GM21423 (cell line): Measurements from ENCODE around the gene NRM.
"Not testable (repeated sequence)": the region's sequence is repeated elsewhere in the genome, so short reads cannot be mapped to it uniquely, and the experiment has no call there.

ENCODE experiments used
- ATAC-seq: cut with Tn5 transposase; IDR thresholded peaks from one replicate; pipeline ENCODE4 v1.9.1; 2021; ENCODE audit warnings: mild to moderate bottlenecking, moderate library complexity; ENCODE audit not compliant: unreplicated experiment

NRM gene

DNA sequence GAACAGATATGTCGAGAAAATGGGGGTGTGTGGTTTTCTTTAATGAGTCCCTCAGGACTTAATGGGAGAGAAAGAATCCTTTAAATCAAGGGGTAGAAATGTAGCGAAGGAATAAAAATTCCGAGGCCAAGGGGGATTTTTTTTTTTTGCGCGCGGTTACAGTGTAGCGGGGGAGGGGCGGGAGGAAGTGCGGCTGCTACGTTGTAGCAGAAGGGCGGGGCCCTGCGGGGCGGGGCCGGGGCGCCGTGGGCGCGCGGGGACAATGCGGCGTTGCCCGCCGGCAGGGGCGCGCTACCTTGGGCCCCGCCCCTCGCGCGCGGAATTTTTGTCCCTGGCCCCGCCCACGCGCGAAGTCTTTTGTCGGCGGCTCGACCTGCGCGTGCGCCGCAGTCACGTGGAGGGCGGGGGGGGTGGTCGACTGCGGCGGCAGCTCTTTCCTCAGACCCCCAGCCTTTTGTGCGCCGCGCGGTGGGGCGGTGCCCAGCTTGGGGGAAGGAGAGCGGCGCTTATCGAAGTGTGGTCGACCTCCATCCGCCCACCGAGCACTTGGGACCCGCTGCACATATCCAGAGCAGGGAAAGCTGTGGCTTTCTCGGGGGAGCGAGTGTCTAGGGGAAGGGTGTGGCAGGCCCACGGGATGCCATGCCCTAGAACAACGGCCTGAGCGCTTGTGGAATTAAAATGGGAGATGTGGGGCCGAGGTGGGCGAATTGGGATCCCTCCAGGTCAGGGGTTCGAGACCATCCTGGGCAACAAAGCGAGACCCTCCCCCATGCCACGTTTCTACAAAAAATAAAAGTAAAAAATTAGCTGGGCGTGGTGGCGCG, 30.6 kb upstream of the NRM start:
- ATAC-seq: peak; percentile 25

DNA sequence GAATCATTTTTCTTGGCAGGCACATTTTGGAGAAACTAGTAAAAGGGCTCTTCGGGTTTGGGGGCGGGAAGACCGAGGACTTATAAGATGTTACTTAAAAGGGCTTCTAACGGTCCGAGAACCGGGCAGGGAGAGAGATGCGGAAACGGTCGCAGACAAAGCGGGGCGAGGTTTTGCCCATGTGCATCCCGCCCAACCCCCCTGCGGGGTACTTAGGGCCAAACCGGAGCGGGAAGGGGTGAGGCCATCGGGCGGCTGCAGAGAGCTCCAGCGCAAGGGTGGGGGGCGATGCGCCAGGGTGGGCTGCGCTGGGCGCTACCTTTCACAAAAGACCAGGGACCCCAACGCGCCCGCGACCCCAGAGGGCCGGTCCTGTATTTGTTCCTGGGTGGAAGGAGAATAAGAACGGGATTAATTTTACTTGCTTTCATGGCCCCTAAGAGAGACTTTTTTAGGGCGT, 30.0 kb upstream of the NRM start:
- ATAC-seq: no peak

- ATAC-seq: peak; percentile 45
Measured at GRCh38 chr6:30719791-30720737, 29.3 kb upstream of the NRM start, which contains the start of gene TUBB. Gene TUBB (plus strand): TSS chr6:30720352. CDS start chr6:30720507, 155 bp downstream.

GRCh38 chr6:30719356-30719755, 28.6 kb upstream of the NRM start:
- ATAC-seq: no peak

GRCh38 chr6:30717845-30718720, 27.3 kb upstream of the NRM start:
- ATAC-seq: not testable (repeated sequence)

- peak; percentile 67 for ATAC-seq
Measured at GRCh38 chr6:30717129-30717844, 26.5 kb upstream of the NRM start, which contains the start of gene MDC1. Gene MDC1 (minus strand): TSS chr6:30717281. CDS start chr6:30715175, 2,106 bp downstream.

GRCh38 chr6:30716879-30717128, 26.0 kb upstream of the NRM start:
- no peak for ATAC-seq

DNA sequence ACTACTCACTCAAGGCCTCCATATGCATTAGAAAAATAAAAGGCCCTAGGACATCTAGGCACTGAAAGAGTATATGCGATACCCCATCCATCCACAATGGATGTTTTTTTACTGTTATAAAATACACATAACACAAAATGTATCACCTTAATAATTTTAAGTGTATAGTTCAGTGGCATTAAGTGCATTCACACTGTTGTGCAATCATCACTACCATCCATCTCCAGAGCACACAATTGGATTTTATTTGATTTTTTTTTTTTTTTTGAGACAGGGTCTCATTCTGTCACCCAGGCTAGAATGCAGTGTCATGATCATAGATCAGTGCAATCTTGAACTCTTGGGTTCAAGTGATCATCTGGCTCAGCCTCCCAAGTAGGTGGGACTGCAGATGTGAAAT, 23.5 kb upstream of the NRM start:
- ATAC-seq: no peak

DNA sequence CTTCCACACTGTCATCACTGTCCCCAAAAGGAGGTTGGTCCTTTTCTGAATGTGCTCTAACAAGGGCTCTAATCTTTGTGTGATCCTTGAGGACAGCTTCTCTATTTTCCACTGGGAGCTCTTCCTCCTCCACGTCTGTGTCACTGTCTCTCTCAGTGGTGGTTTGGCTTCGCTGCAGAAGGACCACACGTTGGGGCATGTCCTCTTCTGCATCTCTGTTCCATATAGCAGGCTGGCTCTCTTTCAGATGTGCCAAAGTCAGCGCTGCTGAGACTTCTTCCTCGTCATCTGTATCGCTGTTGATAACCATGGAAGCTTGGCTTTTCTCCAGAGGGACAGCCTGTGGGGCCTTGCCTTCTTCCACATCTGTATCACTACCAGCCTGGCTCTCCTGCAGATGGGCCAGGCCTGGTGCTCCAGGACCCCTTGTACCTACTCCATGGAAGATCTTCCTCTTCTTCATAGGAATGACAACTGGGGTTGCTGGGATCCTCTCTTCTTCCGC, 21.7 kb upstream of the NRM start:
- ATAC-seq: no peak

DNA sequence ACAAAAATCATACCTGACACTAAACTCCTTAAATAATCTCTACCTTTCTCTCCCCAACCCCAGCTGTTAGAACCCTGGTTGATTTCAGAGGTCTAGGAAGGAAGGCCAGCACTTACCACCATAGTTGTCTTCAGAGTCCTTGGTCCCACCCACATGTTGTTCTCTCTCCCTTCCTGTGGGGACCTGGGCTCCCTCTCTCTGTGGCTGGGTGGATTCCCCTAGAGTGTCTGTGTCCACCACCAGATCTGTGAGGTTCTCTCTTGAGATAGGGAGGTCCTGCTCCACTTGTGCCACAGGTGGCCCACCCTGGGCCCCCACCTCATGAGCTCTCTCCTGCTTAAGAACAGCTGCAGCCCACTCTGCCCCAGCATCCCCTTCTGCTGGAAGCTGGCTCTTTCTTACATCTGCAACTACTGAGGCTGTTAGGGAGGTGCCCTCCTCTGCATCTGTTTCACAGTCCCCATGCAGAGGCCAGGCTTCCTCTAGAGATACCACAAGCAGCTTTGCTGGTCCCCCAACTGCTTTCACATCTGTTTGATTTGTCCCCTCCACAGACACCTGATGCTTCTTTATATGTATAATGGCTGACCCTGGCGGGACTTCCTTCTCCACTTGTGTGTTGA, 21.1 kb upstream of the NRM start:
- ATAC-seq: no peak

DNA sequence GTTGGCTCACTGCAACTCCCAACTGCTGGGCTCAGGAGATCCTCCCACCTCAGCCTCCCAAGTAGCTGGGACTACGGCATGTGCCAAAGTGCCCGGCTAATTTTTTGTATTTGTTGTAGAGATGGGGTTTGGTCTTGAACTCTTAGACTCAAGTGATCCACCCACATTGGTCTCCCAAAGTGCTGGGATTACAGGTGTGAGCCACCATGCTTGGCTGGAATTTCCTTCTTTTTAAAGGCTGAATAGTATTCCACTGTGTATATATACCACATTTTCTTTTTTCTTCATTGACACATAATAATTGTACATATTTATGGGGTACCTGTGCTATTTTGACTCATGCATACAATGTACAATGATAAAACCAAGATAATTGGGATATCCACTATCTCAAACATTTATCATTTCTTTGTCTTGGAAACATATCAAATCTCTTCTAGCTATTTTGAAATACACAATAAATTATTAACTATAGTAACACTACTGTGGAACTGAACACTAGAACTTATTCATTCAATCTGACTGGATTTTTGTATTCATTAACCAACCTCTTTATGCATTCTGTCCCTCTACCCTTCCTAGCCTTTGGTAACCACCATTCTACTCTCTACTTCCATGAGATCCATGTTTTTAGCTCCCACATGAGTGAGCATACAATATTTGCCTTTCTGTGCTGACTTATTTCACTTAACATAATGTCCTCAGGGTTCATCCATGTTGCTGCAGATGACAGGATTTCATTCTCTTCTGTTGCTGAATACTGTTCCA, 18.5 kb upstream of the NRM start:
- no peak for ATAC-seq

GRCh38 chr6:30707281-30707850, 16.6 kb upstream of the NRM start:
- ATAC-seq: no peak

DNA sequence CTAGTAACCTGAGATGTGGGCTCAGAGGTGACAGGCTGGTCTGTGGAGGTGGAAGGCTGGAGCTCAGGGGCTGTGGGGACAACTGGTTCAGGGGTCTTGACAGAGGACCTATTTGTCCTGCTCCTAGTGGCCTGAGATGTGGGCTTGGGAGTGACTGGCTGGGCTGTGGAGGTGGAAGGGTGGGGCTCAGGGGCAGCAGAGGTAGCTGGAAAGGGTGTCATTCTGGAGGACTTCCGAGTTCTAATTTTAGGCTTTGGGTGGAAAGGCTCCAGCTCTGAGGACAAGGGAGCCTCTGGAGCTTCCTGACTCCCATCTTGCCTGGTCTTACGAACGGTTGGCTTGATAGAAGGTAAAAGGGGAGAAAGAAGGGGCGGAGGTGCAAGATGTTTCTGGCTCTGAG, 14.8 kb upstream of the NRM start:
- ATAC-seq: no peak

GRCh38 chr6:30703821-30704220, 13.0 kb upstream of the NRM start:
- ATAC-seq: no peak

DNA sequence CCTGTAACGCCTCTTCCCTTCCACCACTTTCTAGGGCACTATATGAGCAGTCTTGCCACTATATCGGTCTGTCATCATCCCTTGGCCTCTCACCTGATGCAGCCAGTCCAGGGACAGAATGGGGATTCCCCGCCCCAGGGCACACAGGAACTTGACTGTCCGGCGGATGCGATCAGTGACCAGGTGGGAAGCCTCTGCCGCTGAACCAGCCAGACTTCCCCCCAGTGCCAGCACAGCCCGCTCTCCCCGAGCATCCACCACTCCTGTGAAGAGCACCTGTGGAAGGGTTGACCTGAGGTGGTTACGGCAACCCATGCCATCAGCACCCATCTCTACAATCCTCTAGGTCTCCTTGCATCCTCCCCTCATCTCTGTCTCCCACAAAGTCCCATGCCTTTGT, 12.2 kb upstream of the NRM start:
- ATAC-seq: no peak

DNA sequence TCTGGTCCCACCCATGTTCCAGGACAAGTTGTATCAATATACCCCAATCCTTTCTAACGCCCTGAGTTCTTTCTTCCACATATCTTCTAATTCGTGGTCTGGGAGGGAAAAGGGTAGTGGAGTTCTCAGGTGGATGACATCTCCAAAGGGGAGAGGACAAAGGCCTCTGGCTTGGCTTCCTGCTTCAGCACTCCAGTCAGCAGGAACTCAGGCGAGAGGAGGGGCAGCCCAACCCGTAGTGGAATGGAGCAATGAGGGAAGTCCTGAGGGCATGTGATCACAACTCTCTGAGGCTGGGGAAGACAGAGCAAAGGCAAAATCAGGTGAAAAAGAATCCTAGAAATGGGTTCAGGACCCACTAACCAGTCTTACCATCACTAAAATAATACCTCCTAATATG, 9.6 kb upstream of the NRM start:
- ATAC-seq: no peak

GRCh38 chr6:30696432-30696831, 5.6 kb upstream of the NRM start:
- no peak for ATAC-seq

DNA sequence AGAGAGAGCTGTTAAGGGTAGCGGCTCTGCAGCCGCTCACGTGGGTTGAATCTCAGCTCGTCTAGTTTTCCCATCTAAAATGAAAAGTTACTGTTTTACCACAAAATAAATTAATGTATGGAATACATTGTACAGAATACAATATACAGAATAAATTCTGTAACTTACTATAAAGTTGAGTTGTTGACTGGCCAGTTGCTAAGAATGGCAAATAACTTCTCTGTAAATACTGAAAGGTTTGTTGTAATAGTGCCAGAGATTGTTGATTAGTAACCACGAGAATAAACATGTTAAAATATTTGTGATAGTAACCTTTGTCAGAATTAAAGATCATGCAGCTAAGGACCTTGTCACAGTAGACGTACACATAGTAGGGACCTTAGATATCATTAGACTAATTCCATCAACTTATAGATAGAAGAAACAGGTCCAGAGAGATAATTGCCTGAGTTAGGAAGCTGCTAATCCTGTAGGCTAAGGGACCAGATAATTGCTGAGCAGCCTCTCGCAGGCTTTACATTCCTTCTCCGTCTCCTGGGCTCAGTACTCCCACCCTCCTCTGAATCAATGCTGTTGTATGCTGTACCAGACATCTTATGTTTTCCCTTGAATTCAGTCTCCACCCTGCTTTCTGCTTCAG, 544 bp upstream of the NRM start:
- no peak for ATAC-seq
